ENCODE measurements around the gene PRKCA.
"Not testable (repeated sequence)": the region's sequence is repeated elsewhere in the genome, so short reads cannot be mapped to it uniquely, and the experiment has no call there.

Gene PRKCA

DNA sequence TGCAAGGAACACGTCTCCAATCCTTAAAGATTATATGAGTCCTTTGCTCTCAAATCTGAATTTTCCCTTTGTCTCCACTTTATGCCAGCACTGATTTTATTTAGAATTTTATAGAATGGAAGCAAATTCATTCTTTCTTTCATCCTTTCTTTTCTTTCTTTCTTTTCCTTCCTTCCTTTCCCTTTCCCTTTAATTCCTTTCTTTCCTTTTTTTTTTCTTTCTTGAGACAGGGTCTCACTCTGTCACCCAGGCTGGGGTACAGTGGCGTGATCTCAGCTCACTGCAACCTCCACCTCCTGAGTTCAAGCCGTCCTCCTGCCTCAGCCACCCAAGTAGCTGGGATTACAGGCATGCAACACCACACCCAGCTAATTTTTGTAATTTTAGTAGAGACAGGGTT lies 187.2 kb downstream of the PRKCA start:
- DNase-seq (ENCODE audit: low spot score): not testable (repeated sequence)

DNA sequence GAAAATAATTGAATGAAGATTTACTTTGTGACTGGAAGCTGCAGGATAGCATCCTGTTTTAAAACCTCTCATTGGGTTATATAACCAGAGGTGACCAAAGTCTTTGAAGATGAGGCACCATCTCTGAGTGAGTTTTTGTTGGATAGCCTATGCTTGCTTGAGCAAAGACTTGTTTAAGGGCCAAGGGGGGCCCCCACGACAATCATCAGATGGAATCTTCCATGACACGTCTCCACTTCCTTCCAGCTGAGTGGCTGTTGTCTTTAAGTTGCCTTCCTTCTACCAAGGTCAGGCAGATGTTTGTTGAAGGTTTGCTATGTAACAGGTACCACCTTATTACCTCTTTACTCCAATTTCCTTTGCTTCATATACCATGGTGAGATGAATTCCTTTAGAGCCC lies 188.8 kb downstream of the PRKCA start:
- no peak for DNase-seq (ENCODE audit: low spot score)

DNA sequence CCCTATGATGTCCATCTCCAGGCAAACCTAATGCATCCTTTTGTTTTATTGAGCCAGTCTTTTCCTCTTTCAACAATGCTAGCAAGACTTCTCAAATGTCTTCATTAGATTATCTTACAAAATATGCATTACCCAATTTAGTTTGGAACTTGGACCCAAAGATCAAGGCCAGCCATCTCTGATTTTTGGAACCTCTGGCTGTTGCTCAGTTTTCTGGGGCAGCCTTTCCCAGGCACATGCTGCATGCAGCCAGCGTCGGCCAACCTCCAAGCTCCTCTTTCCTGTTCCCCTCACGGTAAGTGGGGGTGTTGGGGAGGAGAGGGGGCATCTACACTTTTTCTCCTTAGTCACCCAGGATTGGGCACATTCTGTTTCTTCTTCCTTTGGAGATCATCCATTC lies 189.3 kb downstream of the PRKCA start:
- no peak for DNase-seq (ENCODE audit: low spot score)

DNA sequence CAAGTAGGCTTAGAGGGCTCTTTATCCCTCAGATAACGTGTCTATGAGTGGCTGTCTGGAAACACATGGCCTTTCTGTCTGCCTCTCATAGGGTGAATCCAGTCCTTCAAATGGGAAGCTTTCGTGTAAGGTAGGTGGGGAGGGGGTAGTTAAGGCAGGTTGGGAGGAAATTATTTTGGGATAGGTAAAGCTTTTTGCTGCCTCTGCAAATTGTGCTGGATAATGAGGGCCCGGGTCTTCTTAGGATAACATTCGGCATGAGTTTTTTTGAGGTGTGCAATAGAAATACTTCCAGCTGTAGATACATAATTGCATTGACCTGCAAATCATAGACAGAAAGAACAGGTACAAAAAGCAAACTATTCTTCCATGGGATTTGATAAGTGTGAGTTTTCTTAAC lies 189.7 kb downstream of the PRKCA start:
- no peak for DNase-seq (ENCODE audit: low spot score)

DNA sequence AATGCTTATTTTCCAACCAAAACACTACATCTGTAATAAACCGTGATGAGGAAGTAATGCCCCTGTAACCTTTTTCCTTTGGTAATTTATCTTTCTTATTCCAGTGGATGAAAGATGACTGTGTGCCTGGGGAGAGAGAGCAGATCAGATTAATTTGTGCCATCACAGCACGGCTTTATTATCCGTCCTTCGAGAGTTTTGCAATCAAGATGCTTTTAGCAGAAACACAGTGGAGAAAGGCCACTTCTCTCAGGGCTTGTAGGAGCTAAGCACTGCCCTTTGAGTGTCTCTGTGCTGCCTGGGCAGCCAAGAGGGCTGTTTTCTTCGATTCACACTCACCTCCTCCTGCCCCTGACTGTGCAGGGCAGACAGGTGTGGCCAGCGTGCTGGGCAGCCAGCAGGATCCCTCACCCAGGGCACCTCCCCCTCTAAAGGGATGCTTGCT lies 190.2 kb downstream of the PRKCA start:
- no peak for DNase-seq (ENCODE audit: low spot score)

DNA sequence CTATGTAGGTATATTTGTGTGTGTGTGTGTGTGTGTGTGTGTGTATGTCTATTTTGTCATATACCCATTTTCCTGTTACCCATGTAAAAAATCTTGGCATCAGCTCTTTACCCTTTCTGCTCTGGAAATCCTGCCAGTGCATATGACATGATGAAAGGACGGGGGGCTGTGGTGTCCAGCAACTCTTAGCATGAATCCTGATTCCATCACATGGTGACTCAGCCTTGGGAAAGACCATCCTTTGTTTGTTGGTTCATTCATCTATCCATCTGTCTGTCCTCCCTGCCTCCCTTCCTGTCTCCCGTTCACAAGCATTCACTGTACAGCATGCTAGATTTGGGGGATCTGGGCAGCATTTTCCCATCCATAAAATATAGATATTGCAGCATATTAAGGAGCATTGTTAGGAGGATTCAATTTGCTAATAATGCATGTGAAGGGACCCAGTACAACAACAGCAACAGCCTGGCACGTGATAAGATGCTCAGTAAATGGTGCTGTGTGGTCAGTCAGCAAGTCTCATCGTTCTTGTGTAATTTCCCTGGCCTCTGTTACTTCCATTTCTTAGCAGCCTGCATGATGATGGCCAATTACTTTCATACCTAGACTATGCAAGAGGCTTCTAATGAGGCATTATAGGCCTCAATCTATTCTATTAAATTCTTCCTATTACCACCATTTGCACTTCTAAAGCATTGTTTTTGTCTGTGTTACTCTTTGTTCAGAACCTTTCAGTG lies 191.0 kb downstream of the PRKCA start:
- no peak for DNase-seq (ENCODE audit: low spot score)

DNA sequence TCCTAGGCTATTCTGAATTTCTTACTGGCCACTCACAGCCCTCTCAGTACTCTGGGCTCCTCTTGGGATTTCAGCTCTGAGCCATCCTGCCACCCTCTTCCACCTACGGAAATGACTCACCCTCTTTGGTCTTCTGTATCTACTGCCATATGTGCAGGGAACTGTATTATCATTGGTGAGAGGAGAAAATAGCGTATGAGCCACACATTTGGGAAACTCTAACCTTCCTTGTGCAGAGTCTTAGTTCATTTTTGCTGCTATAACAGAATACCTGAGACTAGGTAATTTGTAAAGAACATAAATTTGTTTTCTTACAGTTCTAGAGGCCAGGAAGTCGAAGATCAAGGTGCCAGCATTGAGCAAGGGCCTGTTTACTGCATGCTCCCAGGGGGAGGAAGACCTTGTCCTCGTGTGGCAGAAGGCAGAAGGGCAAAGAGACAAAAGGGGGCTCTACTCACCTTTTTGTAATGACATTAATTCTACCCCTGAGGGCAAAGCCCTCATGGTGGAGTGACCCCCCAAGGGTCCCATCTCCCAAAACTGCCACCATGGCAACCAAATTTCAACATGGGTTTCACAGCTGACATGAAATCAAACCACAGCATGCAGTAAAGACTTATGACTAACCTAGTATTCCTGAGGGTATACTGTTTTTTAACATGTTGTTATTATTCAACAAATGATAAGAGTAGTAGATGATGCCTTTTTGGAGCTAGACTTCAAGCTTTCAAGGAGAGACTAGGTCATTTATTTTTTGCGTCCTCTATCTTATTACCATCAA lies 191.8 kb downstream of the PRKCA start:
- DNase-seq (ENCODE audit: low spot score): no peak

DNA sequence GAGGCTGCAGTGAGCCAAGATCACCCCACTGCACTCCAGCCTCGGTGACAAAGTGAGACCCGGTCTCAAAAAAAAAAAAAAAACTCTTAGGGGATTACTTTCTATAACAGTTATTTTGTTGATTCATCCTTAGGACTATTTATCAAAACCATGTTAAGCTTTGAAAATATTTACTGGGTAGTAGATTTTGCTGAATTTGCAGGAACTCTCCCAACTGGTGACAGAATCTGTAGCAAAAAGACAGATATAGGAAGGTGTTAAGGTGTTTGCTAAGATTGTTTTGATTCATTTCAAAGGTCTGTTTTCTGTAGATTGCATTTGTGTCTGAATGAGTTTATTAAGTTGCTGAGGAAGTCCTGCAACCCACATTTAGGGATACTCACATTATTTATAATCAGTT lies 192.6 kb downstream of the PRKCA start:
- DNase-seq (ENCODE audit: low spot score): no peak

DNA sequence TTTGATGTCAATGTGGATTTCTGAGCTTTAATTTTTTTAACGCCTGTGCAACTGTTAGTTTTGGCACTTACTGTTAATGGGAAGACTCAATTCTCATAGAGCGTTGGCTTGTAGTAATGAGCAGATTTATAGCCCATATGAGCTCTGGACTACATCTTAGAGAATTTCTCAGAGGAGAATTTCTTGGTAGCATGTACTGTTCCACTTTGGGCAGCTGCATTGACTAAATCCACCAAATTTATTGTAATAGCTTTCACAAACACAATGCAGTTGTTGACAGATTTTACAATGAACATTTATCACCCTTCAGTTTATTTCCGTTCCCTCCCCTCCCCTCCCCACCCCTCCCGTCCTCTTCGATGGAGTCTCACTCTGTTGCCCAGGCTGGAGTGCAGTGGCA lies 193.9 kb downstream of the PRKCA start:
- DNase-seq (ENCODE audit: low spot score): no peak

DNA sequence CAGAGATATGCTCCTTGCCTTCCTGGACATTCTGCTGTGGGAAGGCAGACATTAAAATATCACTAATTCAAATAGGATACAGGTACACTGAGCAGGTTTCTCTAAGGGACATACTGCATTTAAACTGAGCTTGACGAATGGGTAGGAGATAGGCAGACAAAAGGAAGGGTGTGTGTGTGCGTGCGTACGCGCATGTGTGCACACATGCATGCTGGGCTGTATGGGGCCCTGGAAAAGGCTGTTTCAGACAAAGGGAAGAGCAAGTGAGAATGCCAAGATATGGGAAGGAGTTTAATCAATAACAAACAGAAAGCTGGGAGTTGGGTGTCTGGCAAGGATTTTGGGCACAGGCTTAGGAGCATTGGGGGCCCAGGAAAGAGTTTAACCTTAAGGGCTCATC lies 196.2 kb downstream of the PRKCA start:
- no peak for DNase-seq (ENCODE audit: low spot score)

DNA sequence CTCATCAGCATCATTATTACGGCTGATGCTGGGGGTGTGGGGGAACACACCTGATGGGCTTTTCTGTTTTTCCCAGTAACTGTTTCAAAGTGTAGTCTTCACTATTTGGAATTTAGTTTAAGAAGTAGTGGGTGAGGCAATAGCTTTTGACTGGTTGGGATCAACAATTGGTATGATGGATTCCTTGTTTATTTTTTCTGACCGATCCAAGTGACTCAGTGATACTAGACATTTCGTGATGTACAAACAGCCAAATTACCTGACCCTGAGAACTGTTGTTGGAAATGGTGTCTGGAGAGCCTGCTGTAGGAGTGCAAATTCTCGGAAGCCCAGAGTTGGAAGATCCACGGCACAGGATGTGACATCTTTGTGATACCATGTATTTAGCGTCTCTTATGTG lies 204.2 kb downstream of the PRKCA start:
- DNase-seq (ENCODE audit: low spot score): no peak

DNA sequence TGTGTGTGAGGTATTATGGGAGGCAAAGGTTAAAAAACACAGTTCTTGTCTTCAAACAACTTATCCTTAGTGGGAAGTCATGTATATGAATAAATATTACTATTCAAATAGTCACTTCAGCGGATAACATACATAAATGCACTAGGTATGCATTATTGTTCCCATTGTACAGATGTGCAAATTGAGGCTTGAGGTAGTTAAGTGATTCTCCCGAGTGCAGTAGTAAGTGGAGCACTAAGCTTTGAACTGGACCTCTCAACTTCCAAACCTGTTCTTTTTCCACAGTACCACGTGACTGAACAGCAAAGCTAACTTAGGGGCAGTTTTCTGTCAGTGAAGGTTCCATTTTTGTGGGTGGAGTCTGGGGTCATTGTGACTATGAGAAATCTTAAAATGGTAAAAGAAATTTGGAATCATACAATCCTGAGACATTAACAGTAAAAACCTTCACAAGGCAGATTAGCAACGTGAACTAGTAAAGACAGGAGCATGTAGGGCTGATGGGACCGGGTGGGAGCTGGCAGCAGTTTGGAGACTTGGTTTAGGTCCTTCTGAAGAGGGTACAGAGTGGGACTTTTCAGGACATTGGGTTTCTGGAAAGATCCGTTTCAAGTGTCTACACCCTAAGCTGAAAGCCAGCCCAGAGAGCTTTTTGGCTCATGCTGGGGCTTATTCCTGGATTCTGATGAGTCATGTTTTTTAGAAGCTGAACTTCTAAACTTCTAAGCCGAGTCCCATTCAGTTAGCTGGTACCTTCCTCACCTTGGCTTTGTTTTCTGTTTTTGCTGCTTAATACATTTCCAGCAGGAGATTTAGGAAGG lies 204.9 kb downstream of the PRKCA start:
- DNase-seq (ENCODE audit: low spot score): no peak

DNA sequence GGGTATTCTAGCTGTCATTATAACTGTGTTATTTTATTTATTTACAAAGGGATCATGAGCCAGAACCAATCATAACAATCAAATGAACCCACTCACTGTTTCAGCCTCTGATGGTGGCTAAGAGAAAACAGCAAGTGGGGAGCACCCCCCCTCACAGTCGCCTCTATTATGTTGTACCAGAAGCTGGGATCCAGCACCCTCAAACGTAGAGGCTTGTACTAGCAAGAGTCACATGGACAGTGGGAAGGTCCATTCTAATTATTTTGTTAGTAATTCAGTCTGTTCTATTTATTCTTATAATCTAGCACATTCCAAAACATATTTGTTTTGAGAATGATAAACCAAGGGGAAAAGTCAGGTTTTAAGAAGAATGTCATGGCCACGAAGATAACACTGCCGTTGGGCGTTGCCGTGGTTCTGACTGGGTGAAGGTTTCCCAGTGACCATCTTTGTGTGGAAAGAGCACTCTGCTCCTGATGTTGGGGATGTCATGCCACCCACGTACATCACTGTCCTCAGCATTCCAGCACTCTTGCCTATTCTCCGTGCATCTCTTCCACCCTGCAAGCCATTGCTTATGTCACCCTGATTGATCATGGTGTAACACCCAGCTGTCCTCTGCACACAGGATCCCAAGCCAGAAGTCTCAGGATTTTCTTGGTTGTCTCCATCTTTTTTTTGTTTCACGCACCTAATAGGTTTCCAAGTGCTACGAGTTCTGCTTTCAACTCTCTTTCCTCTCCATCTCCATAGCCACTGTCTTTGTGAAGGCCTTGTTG lies 205.8 kb downstream of the PRKCA start:
- DNase-seq (ENCODE audit: low spot score): no peak

DNA sequence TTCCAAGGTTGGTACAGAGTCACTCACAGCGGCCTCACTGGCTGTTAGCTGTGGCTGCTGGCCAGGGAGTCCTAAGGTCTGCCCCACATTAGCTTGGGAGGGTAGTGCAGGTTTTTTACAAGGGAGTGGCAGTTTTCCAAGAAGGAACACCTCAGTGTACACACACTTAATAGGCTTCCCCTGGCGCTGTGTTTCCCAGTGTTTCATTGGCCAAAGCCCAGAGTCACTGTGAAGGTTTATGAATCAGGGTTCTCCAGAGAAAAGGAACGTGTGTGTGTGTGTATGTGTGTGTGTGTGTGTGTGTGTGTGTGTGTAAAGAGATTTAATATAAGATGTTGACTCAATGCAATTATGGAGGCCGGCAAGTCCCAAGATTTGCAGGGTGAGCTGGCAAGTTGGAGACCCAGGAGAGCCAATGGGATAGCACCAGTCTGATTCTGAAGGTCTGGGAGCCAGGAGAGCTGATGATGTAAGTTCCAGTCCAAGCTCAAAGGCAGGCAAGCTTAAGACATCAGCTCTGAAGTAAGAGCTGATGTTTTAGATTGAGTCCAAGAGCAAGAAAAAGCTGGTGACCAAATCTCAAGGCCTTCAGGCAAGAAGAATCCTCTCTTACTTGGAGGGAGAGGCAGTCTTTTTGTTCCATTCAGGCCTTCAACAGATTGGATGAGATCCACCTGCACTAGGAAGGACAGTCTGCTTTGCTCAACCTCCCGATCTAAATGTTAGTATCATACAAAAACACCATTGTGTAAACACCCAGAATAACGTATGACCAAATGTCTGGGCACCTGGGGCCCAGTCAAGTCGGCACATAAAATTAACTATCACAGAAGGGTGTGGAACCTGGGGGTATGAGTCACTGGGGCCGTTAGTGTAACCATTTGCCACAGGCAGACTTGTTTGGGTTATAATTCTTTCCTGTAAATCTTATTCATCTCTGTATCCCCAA lies 206.8 kb downstream of the PRKCA start:
- DNase-seq (ENCODE audit: low spot score): no peak

DNA sequence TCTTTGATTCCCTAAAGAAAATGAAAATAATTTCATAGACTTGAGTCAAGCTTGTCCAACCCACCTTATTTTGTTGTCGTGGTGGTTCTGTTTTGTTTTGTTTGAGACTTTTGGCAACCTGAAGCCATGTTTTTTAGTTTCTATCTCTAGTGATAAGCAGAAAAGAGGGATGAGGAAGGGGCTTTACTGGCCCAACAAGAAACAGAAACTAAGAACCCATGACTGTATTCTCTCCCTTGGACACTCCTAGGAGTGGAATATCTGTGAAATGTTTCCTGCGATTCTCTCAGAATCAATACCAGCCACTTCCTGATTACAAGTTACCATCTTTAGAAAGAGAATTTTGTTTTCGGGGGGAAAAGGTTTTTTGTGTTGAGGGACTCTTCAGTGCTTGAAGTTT lies 207.5 kb downstream of the PRKCA start:
- no peak for DNase-seq (ENCODE audit: low spot score)

DNA sequence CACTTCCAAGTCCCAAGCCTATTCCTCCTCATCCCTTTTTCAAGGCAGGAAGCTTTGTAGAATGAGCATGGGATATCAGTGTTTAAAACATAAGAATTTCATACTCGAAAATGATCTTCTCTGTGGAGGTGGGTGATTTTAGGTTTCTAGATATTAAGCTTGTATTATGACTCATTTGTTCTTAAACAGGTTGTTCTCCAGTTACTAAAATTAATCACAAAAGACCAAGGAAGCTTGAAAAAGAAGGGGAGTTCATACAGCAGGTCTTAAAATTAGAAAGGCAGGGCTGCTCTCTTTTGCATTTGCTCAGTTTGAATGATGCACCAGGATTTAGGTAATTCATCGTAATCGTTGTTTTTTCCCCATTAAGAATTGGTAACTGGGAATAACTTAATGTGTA lies 208.7 kb downstream of the PRKCA start:
- no peak for DNase-seq (ENCODE audit: low spot score)

DNA sequence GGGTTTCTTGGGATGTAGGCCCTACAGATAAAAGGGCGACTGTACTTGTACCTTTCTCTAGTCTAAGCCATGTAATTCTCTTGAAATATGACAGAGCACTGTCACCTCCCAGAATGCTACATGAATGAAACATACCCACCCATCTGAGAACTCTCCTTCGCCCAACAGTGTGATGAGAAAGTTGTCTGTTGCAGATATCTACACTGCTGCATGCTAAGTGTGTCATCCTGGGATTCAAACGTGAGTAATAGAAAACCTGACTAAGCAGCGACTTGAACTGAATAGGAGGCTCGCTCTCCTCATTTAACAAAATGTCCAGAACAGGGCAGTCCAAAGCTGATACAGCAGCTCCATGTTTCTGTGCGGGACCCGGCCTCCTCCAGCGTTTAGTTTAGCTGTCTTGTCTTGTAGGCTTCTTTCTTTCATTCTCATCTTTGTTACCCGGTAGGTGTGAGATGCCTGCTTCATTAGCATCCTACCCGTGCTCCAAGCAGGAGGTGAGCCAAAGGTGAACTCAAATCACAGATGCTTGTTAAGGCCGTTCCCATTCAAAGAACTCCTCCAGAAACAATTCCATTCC lies 211.9 kb downstream of the PRKCA start:
- DNase-seq (ENCODE audit: low spot score): no peak

DNA sequence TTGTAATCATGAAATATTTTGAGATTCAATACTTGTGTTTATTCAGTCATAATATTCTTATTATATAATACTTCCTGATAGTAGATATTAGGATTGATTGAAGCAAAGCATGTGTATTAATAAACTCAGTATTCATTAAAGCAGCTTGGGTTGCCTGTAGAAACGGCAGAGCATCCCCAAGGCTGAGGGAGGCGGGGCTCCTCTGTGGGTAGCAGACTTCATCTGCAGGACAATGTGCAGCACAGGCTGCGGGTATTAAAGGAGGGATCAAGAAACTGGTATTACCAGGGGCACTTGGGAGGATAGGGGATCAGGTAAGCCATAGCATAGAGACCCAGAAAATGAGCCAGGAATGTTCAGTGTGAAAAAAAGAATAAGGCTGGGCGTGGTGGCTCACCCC lies 213.6 kb downstream of the PRKCA start:
- no peak for DNase-seq (ENCODE audit: low spot score)

DNA sequence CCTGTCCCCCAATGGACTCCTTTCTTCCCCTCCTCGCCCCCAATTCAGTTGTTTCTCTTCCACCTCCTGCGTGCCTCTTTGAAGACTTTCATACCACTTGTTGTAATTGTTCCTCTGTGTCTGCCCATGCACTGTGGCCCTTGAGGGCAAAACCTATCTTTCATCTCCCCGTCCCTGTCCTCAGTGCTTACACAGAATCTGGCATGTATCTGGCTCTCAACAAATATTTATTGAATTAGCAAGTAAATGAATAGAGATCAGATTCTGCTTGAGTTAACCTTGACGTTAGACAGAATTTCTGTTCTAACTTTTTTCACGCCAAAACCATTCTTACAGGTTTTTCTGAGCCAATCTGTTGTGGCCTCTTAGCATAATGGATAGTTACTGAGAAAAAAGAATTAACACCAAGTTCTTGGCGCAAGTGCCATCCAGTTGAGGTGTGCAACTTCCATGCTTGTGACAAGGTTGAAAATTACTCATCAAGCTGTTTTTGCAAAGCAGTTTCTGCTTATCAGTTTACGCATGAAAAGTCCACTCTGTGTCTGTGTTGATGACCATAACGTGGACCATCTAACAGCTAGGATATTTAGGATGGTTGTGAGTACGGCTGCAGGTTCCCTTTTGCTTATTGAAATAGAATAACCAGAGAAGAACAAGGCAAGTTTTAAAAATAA lies 215.1 kb downstream of the PRKCA start:
- no peak for DNase-seq (ENCODE audit: low spot score)

DNA sequence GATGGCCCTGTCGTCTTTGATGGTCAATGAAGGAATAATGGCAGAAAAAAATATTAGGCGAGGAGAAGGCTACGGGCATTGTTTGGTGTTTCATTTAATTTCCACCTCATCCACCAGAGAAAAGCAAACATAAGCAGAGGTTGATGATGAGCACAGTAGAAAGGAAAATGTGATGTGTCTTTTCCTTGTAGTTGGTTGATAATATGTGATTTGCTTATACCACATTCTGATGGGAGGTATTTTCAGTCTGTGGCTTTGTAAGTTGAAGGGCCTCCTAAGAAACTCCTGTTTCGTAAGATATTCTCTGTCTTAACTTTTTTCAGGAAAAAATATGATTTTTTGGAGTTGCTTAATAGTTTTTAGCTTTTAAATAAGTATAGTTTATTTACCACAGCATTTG lies 215.7 kb downstream of the PRKCA start:
- DNase-seq (ENCODE audit: low spot score): no peak
